ENCODE results near the gene FBXO42. TPM values are rescaled to one million over a fixed set of nuclear protein-coding genes. Genes with fewer than 3 reads are reported as not detected.

FBXO42 gene
- total and polyA plus RNA-seq, 2 donors (not counting 3 experiments of a cell fraction or from before 2014, with no cell fraction given), result 16.3 to 20.4 TPM

DNA sequence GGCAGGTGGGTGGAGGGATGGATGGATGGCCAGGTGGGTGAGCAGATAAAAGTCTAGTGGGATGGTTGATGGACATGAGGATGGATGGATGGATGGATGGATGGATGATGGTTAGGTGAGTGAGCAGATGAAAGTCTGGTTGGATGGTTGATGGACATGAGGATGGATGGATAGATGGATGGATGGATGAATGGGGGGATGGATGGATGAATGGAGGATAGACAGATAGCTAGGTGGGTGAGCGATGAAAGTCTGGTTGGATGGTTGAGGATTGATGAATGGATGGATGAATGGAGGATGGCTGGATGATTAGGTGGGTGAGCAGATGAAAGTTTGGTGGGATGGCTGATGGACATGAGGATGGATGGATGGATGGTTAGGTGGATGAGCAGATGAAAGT, 130.8 kb downstream of the FBXO42 start:
- no peak overlapping the region for H3K27ac ChIP-seq (ENCODE audit: insufficient read depth, low read depth, low read length)
- no peak for TF ChIP-seq MYC (IDR thresholded peaks at IDR 0.05; ENCODE audit: low read depth, low read length)
- TF ChIP-seq FOS (IDR thresholded peaks at IDR 0.05; ENCODE audit: borderline replicate concordance, insufficient read depth, low read length), result no peak
- TF ChIP-seq JUN (IDR thresholded peaks at IDR 0.05; ENCODE audit: borderline replicate concordance, insufficient read depth, insufficient read length, low read depth), result no peak
- TF ChIP-seq, protein P1, sequence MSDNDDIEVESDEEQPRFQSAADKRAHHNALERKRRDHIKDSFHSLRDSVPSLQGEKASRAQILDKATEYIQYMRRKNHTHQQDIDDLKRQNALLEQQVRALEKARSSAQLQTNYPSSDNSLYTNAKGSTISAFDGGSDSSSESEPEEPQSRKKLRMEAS (IDR thresholded peaks at IDR 0.05; ENCODE audit: insufficient read depth, insufficient read length), result no peak
- no peak for TF ChIP-seq POLR2A (IDR thresholded peaks at IDR 0.05; ENCODE audit: low read depth, low read length)
- TF ChIP-seq GATA2 (IDR thresholded peaks at IDR 0.05; ENCODE audit: insufficient read depth, insufficient read length, low read depth, low read length), result no peak
- TF ChIP-seq POLR2AphosphoS5 (IDR thresholded peaks at IDR 0.05; ENCODE audit: insufficient read depth, low read depth, low read length), result no peak
- TF ChIP-seq, protein P2, sequence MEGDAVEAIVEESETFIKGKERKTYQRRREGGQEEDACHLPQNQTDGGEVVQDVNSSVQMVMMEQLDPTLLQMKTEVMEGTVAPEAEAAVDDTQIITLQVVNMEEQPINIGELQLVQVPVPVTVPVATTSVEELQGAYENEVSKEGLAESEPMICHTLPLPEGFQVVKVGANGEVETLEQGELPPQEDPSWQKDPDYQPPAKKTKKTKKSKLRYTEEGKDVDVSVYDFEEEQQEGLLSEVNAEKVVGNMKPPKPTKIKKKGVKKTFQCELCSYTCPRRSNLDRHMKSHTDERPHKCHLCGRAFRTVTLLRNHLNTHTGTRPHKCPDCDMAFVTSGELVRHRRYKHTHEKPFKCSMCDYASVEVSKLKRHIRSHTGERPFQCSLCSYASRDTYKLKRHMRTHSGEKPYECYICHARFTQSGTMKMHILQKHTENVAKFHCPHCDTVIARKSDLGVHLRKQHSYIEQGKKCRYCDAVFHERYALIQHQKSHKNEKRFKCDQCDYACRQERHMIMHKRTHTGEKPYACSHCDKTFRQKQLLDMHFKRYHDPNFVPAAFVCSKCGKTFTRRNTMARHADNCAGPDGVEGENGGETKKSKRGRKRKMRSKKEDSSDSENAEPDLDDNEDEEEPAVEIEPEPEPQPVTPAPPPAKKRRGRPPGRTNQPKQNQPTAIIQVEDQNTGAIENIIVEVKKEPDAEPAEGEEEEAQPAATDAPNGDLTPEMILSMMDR (IDR thresholded peaks at IDR 0.05; ENCODE audit: extremely low read depth in 1 of 2, insufficient read depth in 1 of 2, low read depth in 1 of 2, low read length in 2 of 2), result no peak
- no peak for TF ChIP-seq EZH2 (IDR thresholded peaks at IDR 0.05; ENCODE audit: borderline replicate concordance, low read depth, low read length, severe bottlenecking)
- no peaks in the 10 kb centered on the region for H3K9me3 ChIP-seq (replicated peaks; ENCODE audit: control insufficient read depth, insufficient read depth, low read length)
- ChIA-PET POLR2A (no interaction called here), CTCF (interaction anchor here (1.2 to 2.9 kb wide), 2 partner anchors 13 to 146 kb away, joined by 3 to 8 read pairs; no protein-coding TSS in a partner anchor)
- no peaks in the 10 kb centered on the region for H3K36me3 ChIP-seq (ENCODE audit: control insufficient read depth in 2 of 2, extremely low read depth in 1 of 2, insufficient read depth in 2 of 2, low read length in 2 of 2)
- peaks cover 6% of the 10 kb centered on the region for H3K4me1 ChIP-seq (ENCODE audit: control insufficient read depth, extremely low read depth, insufficient read depth, low read length)
- no peaks in the 10 kb centered on the region for H3K9me1 ChIP-seq (replicated peaks; ENCODE audit: control insufficient read depth, extremely low read depth, insufficient read depth, low read length)
- no peak overlapping the region for H3K4me3 ChIP-seq (replicated peaks in 1 of 3; ENCODE audit: insufficient read depth in 1 of 3, low read depth in 1 of 3, low read length in 3 of 3)
- H4K20me1 ChIP-seq (replicated peaks; ENCODE audit: control insufficient read depth, extremely low read depth, insufficient read depth, low read length), result no peaks in the 10 kb centered on the region
- no peak overlapping the region for H3K4me2 ChIP-seq (ENCODE audit: insufficient read depth, low read length)
- DNase-seq (ENCODE audit: low read depth, low spot score) (no peak), FAIRE-seq (no peak)
- no TSS peak for BruUV-seq (replicated peaks)
- H2AFZ ChIP-seq (ENCODE audit: low read depth, low read length), result no peak overlapping the region
- intact Hi-C loops (cut with micrococcal nuclease) (no loop called here), dilution Hi-C loops (cut with MboI; ENCODE audit: extremely low pct_ligation_motif_present, low sequenced_read_pairs) (no loop called here)
- H3K27me3 ChIP-seq (ENCODE audit: control insufficient read depth in 2 of 2, insufficient read depth in 2 of 2, low read length in 2 of 2), result peaks cover 5 to 8% of the 10 kb centered on the region in 2 experiments
- H3K9ac ChIP-seq (replicated peaks; ENCODE audit: extremely low read depth, insufficient read depth, low read length), result no peak overlapping the region
- no peaks in the 10 kb centered on the region for H3K79me2 ChIP-seq (ENCODE audit: control insufficient read depth, insufficient read depth, low read length)

Measured in endothelial cell of umbilical vein (primary cell).